Activated CD8-positive, alpha-beta memory T cell treated with anti-CD3 and anti-CD28 coated beads for 36 hours (primary cell): ENCODE measurements around the gene GPAM. TPM values are rescaled to one million over a fixed set of nuclear protein-coding genes. Genes with fewer than 3 reads are reported as not detected.

Experiments used
- CTCF ChIA-PET: fragments of 350-600 bp; sonication (Branson Sonifier 250); formaldehyde crosslinking; loops from one replicate; lab custom pipeline; 2021; ENCODE audit warnings: antibody characterized with exemption; lab: Charles Lee
- POLR2A ChIA-PET: fragments of 350-600 bp; sonication (Branson Sonifier 250); formaldehyde crosslinking; loops from one replicate; lab custom pipeline; 2021; ENCODE audit warnings: antibody characterized with exemption; lab: Charles Lee
- total RNA-seq, 2 experiments: library from RNA; stranded (reverse); gene quantifications; one replicate each; pipeline ENCODE4 v1.2.3, GENCODE V29; 2021

Gene GPAM
- total RNA-seq, 2 experiments from 2014 or later = 12.2 to 13.5 TPM

GRCh38 chr10:112187527-112187926 is 4.0 kb upstream of the GPAM start:
- ChIA-PET POLR2A (no interaction called here), CTCF (no interaction called here)

DNA sequence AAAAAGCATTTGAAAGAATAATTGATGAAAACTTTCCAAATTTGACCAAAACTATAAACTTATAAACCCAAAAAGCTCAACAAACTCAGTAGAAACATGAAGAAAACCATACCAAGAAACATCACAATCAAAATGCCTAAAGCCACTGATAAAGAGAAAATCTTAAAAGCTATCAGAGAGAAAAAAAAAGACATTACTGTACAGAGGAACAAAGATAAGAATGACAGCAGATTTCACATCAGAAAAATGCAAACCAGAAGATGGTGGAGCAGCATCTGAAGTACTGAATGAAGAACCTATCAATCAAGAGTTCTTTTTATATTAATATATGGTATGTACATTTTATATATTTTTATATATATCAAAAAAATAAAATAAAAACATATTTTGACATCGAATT is 2.4 kb upstream of the GPAM start:
- POLR2A ChIA-PET = interaction anchor here (0.6 kb wide), 1 partner anchor 193 kb away, joined by 3 read pairs; no protein-coding TSS in a partner anchor
- CTCF ChIA-PET = no interaction called here

GRCh38 chr10:112184379-112184778 is 814 bp upstream of the GPAM start:
- POLR2A ChIA-PET = interaction anchor here (1.3 to 1.7 kb wide), 2 partner anchors 9 to 263 kb away, joined by 3 to 6 read pairs; partner anchors contain the start of gene VTI1A
- CTCF ChIA-PET = interaction anchor here (1.3 kb wide), 1 partner anchor 250 kb away, joined by 3 read pairs; no protein-coding TSS in a partner anchor

DNA sequence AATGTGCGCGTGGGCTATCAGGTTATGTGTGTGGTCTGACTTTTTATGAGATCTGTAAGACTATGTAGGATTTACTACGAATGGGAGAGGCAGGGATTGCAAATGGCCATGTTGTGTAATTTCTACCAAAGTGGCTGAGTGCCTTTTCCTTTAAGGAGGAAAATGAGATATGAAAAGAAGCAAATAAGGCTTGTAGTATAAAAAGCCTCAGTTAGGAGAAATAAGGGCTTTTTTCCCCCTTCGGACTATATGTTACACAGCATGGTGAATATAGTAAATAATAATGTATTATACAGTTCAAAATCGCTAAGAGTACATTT is 447 bp upstream of the GPAM start:
- POLR2A ChIA-PET = interaction anchor here (0.5 to 1.7 kb wide), 3 partner anchors 10 to 1973 kb away, joined by 3 to 7 read pairs (median 6); partner anchors contain the start of gene VTI1A
- CTCF ChIA-PET = interaction anchor here (1.3 kb wide), 1 partner anchor 251 kb away, joined by 3 read pairs; no protein-coding TSS in a partner anchor

DNA sequence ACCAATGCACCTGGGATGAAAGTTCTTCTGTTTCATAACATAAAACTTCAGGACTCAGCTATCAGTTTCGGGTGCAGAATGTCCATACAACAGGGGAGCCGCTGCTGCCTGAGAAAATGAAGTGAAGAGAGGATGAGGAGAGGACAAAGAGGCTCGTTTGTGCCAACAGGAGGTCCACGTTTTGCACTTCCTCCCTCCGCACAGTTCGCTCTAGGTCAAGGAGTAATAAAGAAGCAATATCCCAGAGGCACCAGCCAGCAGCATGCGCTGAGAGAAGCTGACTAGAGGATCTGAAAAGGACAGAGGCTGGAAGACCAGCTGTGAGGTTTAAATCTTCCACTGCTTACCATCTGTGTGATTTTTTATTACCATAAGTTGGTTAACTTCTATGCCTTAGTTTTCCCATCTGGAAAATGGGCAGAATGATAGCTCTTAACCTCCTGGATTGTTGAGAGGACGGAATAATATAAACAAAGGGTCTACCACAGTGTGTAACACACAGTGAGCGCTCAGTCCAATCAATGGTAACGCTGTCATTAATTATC is 709 bp downstream of the GPAM start:
- CTCF ChIA-PET = interaction anchor here (1.2 kb wide), 1 partner anchor 46 kb away, joined by 4 read pairs; no protein-coding TSS in a partner anchor
- POLR2A ChIA-PET = interaction anchor here (1.3 to 1.7 kb wide), 2 partner anchors 11 to 264 kb away, joined by 3 to 6 read pairs; partner anchors contain the start of gene VTI1A

- ChIA-PET POLR2A (interaction anchor here (0.5 kb wide), 1 partner anchor 295 kb away, joined by 5 read pairs; no protein-coding TSS in a partner anchor), CTCF (no interaction called here)
Measured at GRCh38 chr10:112177247-112177646, 6.3 kb downstream of the GPAM start.

- CTCF ChIA-PET = no interaction called here
- POLR2A ChIA-PET = interaction anchor here (0.5 kb wide), 1 partner anchor 295 kb away, joined by 5 read pairs; no protein-coding TSS in a partner anchor
Measured at GRCh38 chr10:112176543-112176942, 7.0 kb downstream of the GPAM start.

DNA sequence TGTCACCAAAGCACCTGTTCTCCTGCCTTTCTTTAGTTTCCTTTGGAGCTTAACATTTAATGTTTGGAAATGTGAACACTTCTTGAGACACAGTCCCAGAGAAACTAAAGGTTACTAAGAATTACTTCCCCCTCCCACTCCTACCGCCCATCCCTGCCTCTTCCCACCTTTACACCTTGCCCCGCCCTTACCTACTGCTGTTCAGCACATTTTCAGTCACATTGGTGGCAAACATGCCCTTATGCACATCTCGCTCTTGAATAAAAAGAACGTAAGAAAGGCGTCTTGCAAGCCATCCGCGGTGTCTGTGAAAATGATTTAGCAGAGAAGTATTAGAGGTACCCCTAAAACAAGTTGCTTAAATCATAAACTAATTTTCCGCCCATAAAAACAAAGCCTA is 8.2 kb downstream of the GPAM start:
- POLR2A ChIA-PET = no interaction called here

DNA sequence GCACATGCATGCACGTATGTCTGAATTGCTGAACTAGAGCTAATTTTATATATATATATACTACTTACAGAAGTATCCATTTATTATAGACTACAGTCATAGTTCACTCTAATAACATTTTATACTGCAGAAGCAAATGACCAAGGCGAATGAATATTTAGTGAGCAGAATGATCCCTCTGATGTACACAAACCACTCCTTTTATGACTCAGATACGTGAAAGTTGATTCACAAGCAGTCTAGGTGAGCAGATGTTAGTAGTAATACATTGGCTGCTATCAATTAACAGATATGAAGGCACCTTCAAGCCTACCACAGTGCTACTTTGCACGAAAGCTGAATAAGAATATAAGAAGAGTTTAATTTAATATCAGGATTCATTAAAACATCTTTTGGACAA is 10.4 kb downstream of the GPAM start:
- ChIA-PET POLR2A (no interaction called here), CTCF (no interaction called here)

More for the DNA sequence above, 8.2 kb downstream of the GPAM start:
- CTCF ChIA-PET = no interaction called here

- ChIA-PET CTCF (no interaction called here), POLR2A (no interaction called here)
Measured at GRCh38 chr10:112168733-112169132, 14.8 kb downstream of the GPAM start.

- ChIA-PET CTCF (no interaction called here), POLR2A (no interaction called here)
Measured at GRCh38 chr10:112166800-112167199, 16.8 kb downstream of the GPAM start.

DNA sequence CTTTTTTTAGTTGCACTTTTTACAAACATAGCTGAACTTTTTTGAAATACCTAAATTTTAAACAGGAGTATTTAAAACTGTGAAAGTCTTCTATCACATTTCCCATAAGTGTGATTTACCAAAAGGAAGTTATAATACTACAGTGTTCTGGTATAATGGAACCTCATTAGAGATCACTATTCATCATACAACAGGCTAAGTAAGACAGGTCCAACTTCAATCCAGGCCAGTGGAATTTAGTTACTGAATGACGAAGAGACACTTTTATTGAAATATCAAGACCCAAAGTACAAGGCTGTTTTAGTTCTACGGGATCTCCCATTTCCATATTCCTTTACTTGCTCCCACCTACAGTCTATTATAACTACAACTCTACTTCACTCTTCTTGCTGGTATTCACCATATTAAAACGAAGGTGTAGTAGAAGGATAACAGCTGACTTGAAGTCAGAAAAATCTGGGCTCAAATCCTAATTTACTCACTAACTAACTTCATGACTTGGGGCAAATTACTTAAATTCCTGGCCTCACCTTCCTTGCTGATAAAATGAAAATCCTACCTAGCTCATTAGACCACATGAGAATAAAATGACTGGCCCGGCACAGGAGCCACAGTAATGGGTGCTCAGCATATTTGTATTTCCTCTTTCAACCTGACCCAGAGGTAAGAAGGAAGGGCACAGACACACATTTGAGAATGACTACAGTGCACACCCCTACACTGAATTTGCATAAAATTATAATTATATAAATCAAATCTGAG is 21.6 kb downstream of the GPAM start:
- POLR2A ChIA-PET = interaction anchor here (0.6 kb wide), 1 partner anchor 291 kb away, joined by 5 read pairs; no protein-coding TSS in a partner anchor

DNA sequence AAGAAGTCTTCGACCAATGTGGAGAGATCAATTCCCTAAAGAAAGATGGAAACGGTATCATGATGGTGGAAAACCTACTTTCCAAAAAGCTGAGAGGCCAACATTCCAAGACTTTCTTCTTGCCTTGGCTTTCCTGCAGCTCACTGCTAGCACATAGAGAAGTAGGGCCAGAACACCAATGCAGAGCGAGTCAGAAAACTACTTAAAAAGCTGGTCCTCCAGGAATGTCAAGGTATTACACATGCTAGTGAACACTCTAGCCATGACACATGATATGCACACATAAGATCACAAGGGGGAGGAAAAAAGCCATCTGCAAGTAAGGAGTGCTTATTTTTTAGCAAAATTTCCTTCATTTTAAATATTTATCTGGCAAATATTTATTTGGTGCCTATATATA is 22.7 kb downstream of the GPAM start:
- ChIA-PET CTCF (no interaction called here), POLR2A (no interaction called here)

More for the DNA sequence above, 21.6 kb downstream of the GPAM start:
- CTCF ChIA-PET = no interaction called here

GRCh38 chr10:112159469-112159868 is 24.1 kb downstream of the GPAM start:
- ChIA-PET POLR2A (no interaction called here), CTCF (interaction anchor here (0.7 kb wide), 1 partner anchor 312 kb away, joined by 3 read pairs; no protein-coding TSS in a partner anchor)

GRCh38 chr10:112151524-112152039 is 32.0 kb downstream of the GPAM start:
- CTCF ChIA-PET = interaction anchor here (2.5 kb wide), 1 partner anchor 14 kb away, joined by 8 read pairs; no protein-coding TSS in a partner anchor

DNA sequence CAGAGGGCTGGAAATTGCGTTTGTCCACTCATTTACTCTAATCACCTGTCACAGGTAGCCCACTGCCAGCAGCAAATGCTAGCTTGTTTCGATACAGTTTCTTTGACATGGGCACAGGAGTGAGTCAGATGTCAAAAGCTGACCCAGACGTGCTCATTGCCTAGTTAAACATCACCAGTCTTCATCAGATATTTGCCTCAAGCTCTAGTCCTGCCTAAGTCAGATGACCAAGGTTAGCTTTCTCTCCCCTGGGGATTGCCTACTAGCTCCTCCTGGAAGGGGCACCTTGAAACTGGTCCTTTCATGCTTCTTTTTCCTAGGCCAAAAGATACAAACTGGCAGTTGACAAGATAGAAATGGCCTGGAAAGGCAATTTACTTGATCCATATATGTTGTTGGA is 35.2 kb downstream of the GPAM start:
- POLR2A ChIA-PET = no interaction called here
- CTCF ChIA-PET = interaction anchor here (3.2 kb wide), 1 partner anchor 11 kb away, joined by 11 read pairs; no protein-coding TSS in a partner anchor

More at GRCh38 chr10:112151524-112152039, 32.0 kb downstream of the GPAM start:
- POLR2A ChIA-PET = no interaction called here

DNA sequence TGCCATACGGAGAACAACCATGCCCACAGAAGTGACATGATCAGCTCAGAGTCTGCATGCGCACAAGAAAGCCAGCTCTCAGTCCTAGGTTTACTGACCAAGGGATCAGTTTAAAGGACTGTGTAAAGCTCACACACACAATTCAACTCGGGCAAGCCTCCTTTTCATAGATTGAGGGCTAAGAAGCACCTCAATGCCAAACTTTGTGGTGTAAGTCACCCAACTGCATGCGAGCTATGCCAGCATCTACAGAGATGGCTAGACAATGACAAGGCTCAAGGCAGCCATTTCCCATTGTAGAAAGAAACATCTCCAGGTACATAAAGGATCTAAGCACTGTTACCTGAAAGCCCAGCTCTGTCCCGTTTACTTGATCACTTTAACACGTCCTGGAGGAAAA is 36.8 kb downstream of the GPAM start:
- ChIA-PET POLR2A (no interaction called here), CTCF (interaction anchor here (3.2 kb wide), 1 partner anchor 10 kb away, joined by 11 read pairs; no protein-coding TSS in a partner anchor)

DNA sequence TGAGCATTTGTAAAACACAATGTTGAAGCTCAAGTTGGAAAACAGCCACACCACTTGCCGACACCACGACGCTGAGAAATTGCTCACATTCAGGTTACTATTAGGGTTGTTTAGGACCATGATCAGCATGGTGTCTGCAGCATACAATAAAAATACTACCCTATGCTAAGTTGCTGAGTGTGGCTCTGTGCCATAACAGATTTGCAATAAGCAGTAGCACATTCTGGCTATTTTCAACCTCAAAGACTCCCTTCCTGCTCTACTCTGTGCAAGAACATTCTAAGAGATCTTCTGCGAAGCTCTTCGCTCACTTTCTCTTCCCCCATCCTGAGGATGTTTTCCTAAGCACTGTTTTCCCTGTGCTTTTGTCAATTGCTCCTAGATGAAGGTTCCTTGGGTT is 38.3 kb downstream of the GPAM start:
- ChIA-PET POLR2A (no interaction called here), CTCF (interaction anchor here (0.6 to 3.2 kb wide), 2 partner anchors 8 to 962 kb away, joined by 4 to 11 read pairs; no protein-coding TSS in a partner anchor)

GRCh38 chr10:112143420-112143819 is 40.1 kb downstream of the GPAM start:
- POLR2A ChIA-PET = no interaction called here
- CTCF ChIA-PET = no interaction called here

DNA sequence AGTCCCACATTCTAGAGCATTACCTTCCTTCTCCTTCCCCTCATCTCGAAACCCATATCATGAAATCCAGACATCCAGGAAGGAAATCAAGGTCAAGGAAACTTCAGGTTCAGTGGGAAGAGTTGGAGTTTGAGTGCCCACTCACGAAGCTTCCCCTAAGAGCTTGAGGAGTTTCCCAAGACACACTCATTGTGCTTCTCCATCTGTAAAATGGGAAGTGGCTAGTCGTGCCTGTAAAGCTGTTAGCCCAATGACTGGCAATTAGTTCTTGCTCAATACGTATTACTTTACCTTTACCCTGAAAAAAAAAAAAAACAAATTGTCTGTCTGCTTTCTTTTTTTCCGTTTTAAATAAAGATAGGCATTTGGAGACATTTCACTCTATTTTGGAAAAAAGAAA is 42.3 kb downstream of the GPAM start:
- POLR2A ChIA-PET = no interaction called here
- CTCF ChIA-PET = no interaction called here
